ENCODE measurements around the gene EMP1.

Gene EMP1

GRCh38 chr12:13211859-13212664, 15.5 kb downstream of the EMP1 start:
- TF ChIP-seq, protein P1, sequence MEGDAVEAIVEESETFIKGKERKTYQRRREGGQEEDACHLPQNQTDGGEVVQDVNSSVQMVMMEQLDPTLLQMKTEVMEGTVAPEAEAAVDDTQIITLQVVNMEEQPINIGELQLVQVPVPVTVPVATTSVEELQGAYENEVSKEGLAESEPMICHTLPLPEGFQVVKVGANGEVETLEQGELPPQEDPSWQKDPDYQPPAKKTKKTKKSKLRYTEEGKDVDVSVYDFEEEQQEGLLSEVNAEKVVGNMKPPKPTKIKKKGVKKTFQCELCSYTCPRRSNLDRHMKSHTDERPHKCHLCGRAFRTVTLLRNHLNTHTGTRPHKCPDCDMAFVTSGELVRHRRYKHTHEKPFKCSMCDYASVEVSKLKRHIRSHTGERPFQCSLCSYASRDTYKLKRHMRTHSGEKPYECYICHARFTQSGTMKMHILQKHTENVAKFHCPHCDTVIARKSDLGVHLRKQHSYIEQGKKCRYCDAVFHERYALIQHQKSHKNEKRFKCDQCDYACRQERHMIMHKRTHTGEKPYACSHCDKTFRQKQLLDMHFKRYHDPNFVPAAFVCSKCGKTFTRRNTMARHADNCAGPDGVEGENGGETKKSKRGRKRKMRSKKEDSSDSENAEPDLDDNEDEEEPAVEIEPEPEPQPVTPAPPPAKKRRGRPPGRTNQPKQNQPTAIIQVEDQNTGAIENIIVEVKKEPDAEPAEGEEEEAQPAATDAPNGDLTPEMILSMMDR (IDR thresholded peaks at IDR 0.05; ENCODE audit: extremely low read depth, insufficient read depth, missing control alignments) = peak; percentile 73
- in situ Hi-C loops (cut with MboI; ENCODE audit: low pct_unique_long_range_greater_than_20kb, low sequenced_read_pairs, unreplicated experiment) = loop anchor here (25.0 kb wide), 2 partner anchors 200 to 425 kb away; partner anchors contain the start of genes APOLD1 and HEBP1
- DNase-seq (ENCODE audit: low spot score) = peak; percentile 63

- in situ Hi-C loops (cut with MboI; ENCODE audit: low pct_unique_long_range_greater_than_20kb, low sequenced_read_pairs, unreplicated experiment) = loop anchor here (25.0 kb wide), 2 partner anchors 203 to 428 kb away; partner anchors contain the start of genes APOLD1 and HEBP1
- DNase-seq (ENCODE audit: low spot score) = no peak
- TF ChIP-seq, protein P1 (IDR thresholded peaks at IDR 0.05; ENCODE audit: extremely low read depth, insufficient read depth, missing control alignments) = no peak
Measured at GRCh38 chr12:13215056-13215455, 18.5 kb downstream of the EMP1 start.

DNA sequence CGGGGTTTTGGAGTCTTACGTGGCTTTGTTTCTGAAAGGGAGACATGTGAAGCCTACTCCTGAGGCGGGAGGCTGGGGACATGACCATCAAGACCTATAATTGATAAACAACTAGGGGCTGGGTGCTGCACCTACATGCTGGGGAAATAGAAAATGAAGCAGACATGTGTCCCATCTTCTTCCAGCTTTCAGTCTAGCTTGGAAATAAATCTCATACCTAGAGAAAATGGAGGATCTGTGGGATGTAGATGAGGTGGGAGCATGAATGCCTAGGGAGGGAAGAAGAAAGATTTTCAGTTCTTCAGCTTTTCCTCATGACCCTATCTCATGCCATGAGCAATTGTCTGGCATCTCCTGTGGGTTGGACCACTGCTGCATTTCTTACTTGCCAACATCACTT, 22.1 kb downstream of the EMP1 start:
- no peak for DNase-seq (ENCODE audit: low spot score)
- TF ChIP-seq, protein P1 (IDR thresholded peaks at IDR 0.05; ENCODE audit: extremely low read depth, insufficient read depth, missing control alignments) = no peak
- in situ Hi-C loops (cut with MboI; ENCODE audit: low pct_unique_long_range_greater_than_20kb, low sequenced_read_pairs, unreplicated experiment) = loop anchor here (25.0 kb wide), 2 partner anchors 206 to 431 kb away; partner anchors contain the start of genes APOLD1 and HEBP1

DNA sequence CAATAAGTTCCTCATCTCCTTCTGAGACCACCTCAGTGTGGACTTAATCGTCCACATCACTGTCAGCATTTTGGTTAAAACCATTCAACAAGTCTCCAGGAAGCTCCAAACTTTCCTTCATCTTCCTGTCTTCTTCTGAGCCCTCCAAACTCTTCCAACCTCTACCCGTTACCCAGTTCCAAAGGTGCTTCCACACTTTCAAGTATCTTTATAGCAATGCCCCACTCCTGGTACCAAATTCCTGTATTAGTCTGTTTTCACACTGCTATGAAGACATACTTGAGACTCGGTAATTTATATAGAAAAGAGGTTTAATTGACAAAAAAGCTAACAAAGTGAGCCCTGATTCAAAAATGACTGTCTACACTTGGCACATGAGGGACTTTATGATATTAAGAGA, 22.8 kb downstream of the EMP1 start:
- no peak for DNase-seq (ENCODE audit: low spot score)
- TF ChIP-seq, protein P1 (IDR thresholded peaks at IDR 0.05; ENCODE audit: extremely low read depth, insufficient read depth, missing control alignments) = no peak
- in situ Hi-C loops (cut with MboI; ENCODE audit: low pct_unique_long_range_greater_than_20kb, low sequenced_read_pairs, unreplicated experiment) = loop anchor here (25.0 kb wide), 2 partner anchors 207 to 432 kb away; partner anchors contain the start of genes APOLD1 and HEBP1

GRCh38 chr12:13220838-13221237, 24.3 kb downstream of the EMP1 start:
- in situ Hi-C loops (cut with MboI; ENCODE audit: low pct_unique_long_range_greater_than_20kb, low sequenced_read_pairs, unreplicated experiment) = loop anchor here (25.0 kb wide), 2 partner anchors 209 to 434 kb away; partner anchors contain the start of genes APOLD1 and HEBP1
- no peak for DNase-seq (ENCODE audit: low spot score)
- TF ChIP-seq, protein P1 (IDR thresholded peaks at IDR 0.05; ENCODE audit: extremely low read depth, insufficient read depth, missing control alignments) = no peak

GRCh38 chr12:13222076-13222475, 25.6 kb downstream of the EMP1 start:
- no peak for DNase-seq (ENCODE audit: low spot score)
- TF ChIP-seq, protein P1 (IDR thresholded peaks at IDR 0.05; ENCODE audit: extremely low read depth, insufficient read depth, missing control alignments) = no peak
- in situ Hi-C loops (cut with MboI; ENCODE audit: low pct_unique_long_range_greater_than_20kb, low sequenced_read_pairs, unreplicated experiment) = loop anchor here (25.0 kb wide), 2 partner anchors 210 to 435 kb away; partner anchors contain the start of genes APOLD1 and HEBP1
